Lower leg skin (tissue), 4 donors: ENCODE data around the gene ABCA13. TPM values are rescaled to one million over a fixed set of nuclear protein-coding genes. Genes with fewer than 3 reads are reported as not detected.

Experiments
- DNase-seq, 2 donors: peaks; one replicate each; pipeline ENCODE4 v3.0.0-alpha.2; 2019; ENCODE audit warnings: low spot score in 2 of 2
- H3K4me3 ChIP-seq: fragments of 200-600 bp; sonication (generic); 2 replicates; pipeline ENCODE4 v1.5.1; 2017; ENCODE audit warnings: mild to moderate bottlenecking, low read depth; ENCODE audit not compliant: poor library complexity, severe bottlenecking
- POLR2A ChIP-seq, 2 donors: fragments of 450-650 bp; IDR thresholded peaks; one replicate each; pipeline ENCODE4 v1.6.1; 2016 to 2017; ENCODE audit warnings: antibody characterized with exemption in 2 of 2, mild to moderate bottlenecking in 1 of 2, moderate library complexity in 1 of 2
- WGBS, 2 donors: methylation state at CpG; one replicate each; pipeline ENCODE4 v1.1.5; 2018; 5-methylcytosine and 5-hydroxymethylcytosine counted together
- intact Hi-C: fragments of 100-400 bp; cut with DNase I; formaldehyde crosslinking; loops from one replicate; pipeline ENCODE4 v1.15.0; 2023; ENCODE audit warnings: low total_unique reads
- total RNA-seq, 4 donors: library from RNA; depleted of rRNA; stranded (reverse); fragments of >200 nt; gene quantifications; one replicate each; pipeline ENCODE4 v1.1.0, GENCODE V29; 2016
- TF ChIP-seq, protein P1 (sequence below), 3 donors: fragments of 450-650 bp; IDR thresholded peaks; one replicate each; pipeline ENCODE4 v1.5.1; 2016; ENCODE audit warnings: antibody characterized with exemption in 3 of 3, mild to moderate bottlenecking in 3 of 3, moderate library complexity in 2 of 3

ABCA13 gene
- total RNA-seq, 4 donors from 2014 or later: 0.08 to 1.7 (median 0.52) TPM

- intact Hi-C loops: no loop called here
- no peak for DNase-seq
- 49 to 53% methylated on average over 2 of the region's 2 CpGs for WGBS, 2 donors
- no peak overlapping the region for H3K4me3 ChIP-seq
- TF ChIP-seq, protein P1, sequence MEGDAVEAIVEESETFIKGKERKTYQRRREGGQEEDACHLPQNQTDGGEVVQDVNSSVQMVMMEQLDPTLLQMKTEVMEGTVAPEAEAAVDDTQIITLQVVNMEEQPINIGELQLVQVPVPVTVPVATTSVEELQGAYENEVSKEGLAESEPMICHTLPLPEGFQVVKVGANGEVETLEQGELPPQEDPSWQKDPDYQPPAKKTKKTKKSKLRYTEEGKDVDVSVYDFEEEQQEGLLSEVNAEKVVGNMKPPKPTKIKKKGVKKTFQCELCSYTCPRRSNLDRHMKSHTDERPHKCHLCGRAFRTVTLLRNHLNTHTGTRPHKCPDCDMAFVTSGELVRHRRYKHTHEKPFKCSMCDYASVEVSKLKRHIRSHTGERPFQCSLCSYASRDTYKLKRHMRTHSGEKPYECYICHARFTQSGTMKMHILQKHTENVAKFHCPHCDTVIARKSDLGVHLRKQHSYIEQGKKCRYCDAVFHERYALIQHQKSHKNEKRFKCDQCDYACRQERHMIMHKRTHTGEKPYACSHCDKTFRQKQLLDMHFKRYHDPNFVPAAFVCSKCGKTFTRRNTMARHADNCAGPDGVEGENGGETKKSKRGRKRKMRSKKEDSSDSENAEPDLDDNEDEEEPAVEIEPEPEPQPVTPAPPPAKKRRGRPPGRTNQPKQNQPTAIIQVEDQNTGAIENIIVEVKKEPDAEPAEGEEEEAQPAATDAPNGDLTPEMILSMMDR (IDR thresholded peaks at IDR 0.05): no peak
- no peak for TF ChIP-seq POLR2A (IDR thresholded peaks at IDR 0.05)
These were observed 346.8 kb downstream of the ABCA13 start for GRCh38 chr7:48518092-48518491.

DNA sequence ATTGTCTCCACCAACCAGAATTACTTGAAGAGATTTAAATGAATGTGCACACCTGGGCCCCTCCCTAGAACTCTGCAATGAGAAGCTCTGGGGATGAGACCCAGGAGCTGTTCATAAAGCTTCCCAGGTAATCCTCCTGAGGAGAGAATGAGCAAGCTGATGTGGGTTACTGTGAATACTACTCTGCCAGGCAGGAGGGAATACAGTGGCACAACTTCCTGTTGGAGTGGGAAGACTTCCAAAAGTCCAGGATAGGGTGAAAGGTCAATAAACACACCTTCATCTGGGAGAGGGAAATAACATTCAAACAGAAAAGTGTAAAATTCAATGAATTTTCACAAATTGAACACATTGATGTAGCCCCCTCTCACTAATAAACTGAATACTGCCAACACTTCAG is 351.4 kb downstream of the ABCA13 start:
- intact Hi-C loops: no loop called here
- no peak for DNase-seq
- no peak overlapping the region for H3K4me3 ChIP-seq
- no peak for TF ChIP-seq POLR2A (IDR thresholded peaks at IDR 0.05)
- TF ChIP-seq, protein P1 (IDR thresholded peaks at IDR 0.05): no peak

DNA sequence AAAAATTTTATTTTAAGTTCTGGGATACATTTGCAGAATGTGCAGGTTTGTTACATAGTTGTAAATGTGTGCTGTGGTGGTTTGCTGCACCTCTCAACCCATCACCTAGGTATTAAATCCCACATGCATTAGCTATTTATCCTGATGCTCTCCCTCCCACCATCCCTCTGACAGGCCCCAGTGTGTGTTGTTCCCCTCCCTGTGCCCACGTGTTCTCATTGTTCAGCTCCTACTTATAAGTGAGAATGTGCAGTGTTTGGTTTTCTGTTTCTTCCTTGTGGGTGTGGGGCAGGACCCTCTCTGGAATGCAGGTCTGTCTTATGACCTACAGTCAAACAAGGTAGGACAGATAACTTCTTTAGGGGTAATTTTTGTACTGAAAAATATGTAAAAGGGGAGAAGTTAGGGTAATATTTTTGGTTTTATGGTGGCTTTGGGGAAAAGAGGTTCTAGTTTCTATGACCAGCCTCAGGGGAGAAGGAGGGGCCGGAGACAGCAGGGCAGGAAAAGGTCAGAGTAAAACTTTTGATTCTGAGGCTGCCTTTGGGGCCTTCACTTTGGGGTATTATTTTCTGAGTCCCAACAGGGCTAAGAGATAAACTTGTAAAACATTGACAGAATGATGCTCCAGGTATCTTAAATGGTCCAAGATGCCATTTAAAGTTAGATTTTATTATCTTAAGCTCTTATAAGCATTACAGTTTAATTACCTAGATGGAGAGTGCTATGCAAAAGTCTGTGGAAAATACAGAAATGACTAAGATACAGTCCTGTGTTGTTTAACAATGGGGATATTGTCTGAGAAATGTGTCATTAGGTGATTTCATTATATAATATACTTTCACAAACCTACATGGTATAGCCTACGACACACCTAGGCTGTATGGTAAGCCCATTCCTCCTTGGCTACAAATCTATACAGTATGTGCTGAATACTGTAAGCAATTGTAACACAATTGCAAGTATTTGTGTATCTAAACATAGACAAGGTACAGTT is 354.8 kb downstream of the ABCA13 start:
- WGBS, 2 donors: 59 to 67% methylated on average over 3 of the region's 3 CpGs
- TF ChIP-seq, protein P1 (IDR thresholded peaks at IDR 0.05): no peak
- TF ChIP-seq POLR2A (IDR thresholded peaks at IDR 0.05): no peak
- intact Hi-C loops: no loop called here
- no peak overlapping the region for H3K4me3 ChIP-seq
- no peak for DNase-seq

GRCh38 chr7:48528646-48529045 is 357.4 kb downstream of the ABCA13 start:
- H3K4me3 ChIP-seq: no peak overlapping the region
- intact Hi-C loops: no loop called here
- DNase-seq: no peak
- 38 to 74% methylated on average over 1 of the region's 1 CpG for WGBS, 2 donors
- no peak for TF ChIP-seq POLR2A (IDR thresholded peaks at IDR 0.05)
- TF ChIP-seq, protein P1 (IDR thresholded peaks at IDR 0.05): no peak

GRCh38 chr7:48537561-48537960 is 366.3 kb downstream of the ABCA13 start:
- intact Hi-C loops: no loop called here
- no peak overlapping the region for H3K4me3 ChIP-seq
- whole genome bisulfite sequencing, 2 donors: 88 to 93% methylated on average over 2 of the region's 2 CpGs
- TF ChIP-seq, protein P1 (IDR thresholded peaks at IDR 0.05): no peak
- TF ChIP-seq POLR2A (IDR thresholded peaks at IDR 0.05): no peak
- DNase-seq: no peak
